Left ventricle myocardium superior (tissue), 1 donor: Measurements from ENCODE around the gene SLC4A5. TPM values are rescaled to one million over a fixed set of nuclear protein-coding genes. Genes with fewer than 3 reads are reported as not detected.

ENCODE experiments used
- ATAC-seq: fragments of 200-7000 bp; cut with Tn5 transposase; one replicate; pipeline ENCODE4 v1.9.1; 2020; ENCODE audit warnings: mild to moderate bottlenecking, moderate library complexity
- DNase-seq: peaks from one replicate; pipeline ENCODE4 v3.0.0-alpha.2; 2020
- intact Hi-C: fragments of 100-400 bp; cut with micrococcal nuclease; formaldehyde crosslinking; loops from one replicate; pipeline ENCODE4 v1.11.0; 2022
- total RNA-seq: library from RNA; stranded (reverse); fragmentation: NEBNext Ultra II Directional; extraction: Animal tissue kit (Norgen Biotek cat#: 25700); gene quantifications from one replicate; pipeline ENCODE4 v1.2.1, GENCODE V29; 2021
- donor health status: DM: no; HTN: yes; CAD: no; lungs with severe emphysema.

Gene SLC4A5
- total RNA-seq, 1 donor from 2014 or later: 2.2 TPM

- peak; percentile 60 for ATAC-seq
- DNase-seq: no peak
- intact Hi-C loops: no loop called here
Observed at GRCh38 chr2:74186038-74186437, 157.2 kb downstream of the SLC4A5 start.

GRCh38 chr2:74183878-74184277 lies 159.3 kb downstream of the SLC4A5 start:
- DNase-seq: no peak
- intact Hi-C loops: no loop called here
- ATAC-seq: no peak

GRCh38 chr2:74181739-74182138 lies 161.5 kb downstream of the SLC4A5 start:
- DNase-seq (no peak), ATAC-seq (peak; percentile 18)

GRCh38 chr2:74179063-74179865 lies 164.0 kb downstream of the SLC4A5 start:
- intact Hi-C loops: no loop called here
- ATAC-seq: no peak
- DNase-seq: peak; percentile 28

More at GRCh38 chr2:74181739-74182138, 161.5 kb downstream of the SLC4A5 start:
- intact Hi-C loops: no loop called here

- intact Hi-C loops: no loop called here
- peak; percentile 98 for ATAC-seq
- DNase-seq: peak; percentile 97
Observed at GRCh38 chr2:74178211-74179062, 164.8 kb downstream of the SLC4A5 start, which contains the start of gene MOB1A. Gene MOB1A (minus strand): TSS chr2:74178879. CDS start chr2:74178674, 205 bp downstream.

GRCh38 chr2:74177696-74178095 lies 165.5 kb downstream of the SLC4A5 start:
- ATAC-seq: no peak
- intact Hi-C loops: no loop called here
- no peak for DNase-seq

- intact Hi-C loops: no loop called here
Observed at GRCh38 chr2:74174909-74175308, 168.3 kb downstream of the SLC4A5 start.

GRCh38 chr2:74168739-74169138 lies 174.5 kb downstream of the SLC4A5 start:
- DNase-seq (no peak), ATAC-seq (no peak)
- intact Hi-C loops: no loop called here

More at GRCh38 chr2:74174909-74175308, 168.3 kb downstream of the SLC4A5 start:
- ATAC-seq: no peak
- DNase-seq: no peak

Other genes with a start within 250 kb of the SLC4A5 start
- gene BOLA3, start 195.5 kb downstream of the SLC4A5 start, total RNA-seq: 89.9 TPM
- 55.6 TPM for gene MOB1A, start 164.5 kb downstream of the SLC4A5 start, total RNA-seq
- 20.0 TPM for gene MTHFD2, start 144.8 kb downstream of the SLC4A5 start, total RNA-seq
- gene DCTN1, start 36.9 kb upstream of the SLC4A5 start, total RNA-seq: 177 TPM
- 0.79 TPM for gene C2orf81, start 78.2 kb upstream of the SLC4A5 start, total RNA-seq
- 4.4 TPM for gene WDR54, start 78.3 kb upstream of the SLC4A5 start, total RNA-seq
- gene RTKN, start 98.5 kb upstream of the SLC4A5 start, total RNA-seq: 21.4 TPM
- 16.4 TPM for gene INO80B, start 111.7 kb upstream of the SLC4A5 start, total RNA-seq
- 48.0 TPM for gene WBP1, start 115.0 kb upstream of the SLC4A5 start, total RNA-seq
- 20.6 TPM for gene MOGS, start 122.0 kb upstream of the SLC4A5 start, total RNA-seq
- gene MRPL53, start 129.3 kb upstream of the SLC4A5 start, total RNA-seq: 163 TPM
- 6.6 TPM for gene CCDC142, start 139.6 kb upstream of the SLC4A5 start, total RNA-seq
- gene TTC31, start 139.7 kb upstream of the SLC4A5 start, total RNA-seq: 9.4 TPM
- gene LBX2, start 156.2 kb upstream of the SLC4A5 start, total RNA-seq: 0.52 TPM
- 26.8 TPM for gene PCGF1, start 164.3 kb upstream of the SLC4A5 start, total RNA-seq
- not detected for gene TLX2, start 171.0 kb upstream of the SLC4A5 start, total RNA-seq
- not detected for gene DQX1, start 182.8 kb upstream of the SLC4A5 start, total RNA-seq
- 54.2 TPM for gene AUP1, start 186.3 kb upstream of the SLC4A5 start, total RNA-seq
- 28.5 TPM for gene HTRA2, start 186.5 kb upstream of the SLC4A5 start, total RNA-seq
- gene LOXL3, start 210.5 kb upstream of the SLC4A5 start, total RNA-seq: 2.6 TPM
- 4.4 TPM for gene DOK1, start 211.3 kb upstream of the SLC4A5 start, total RNA-seq